ENCODE measurements around the gene PARD3. TPM values are rescaled to one million over a fixed set of nuclear protein-coding genes. Genes with fewer than 3 reads are reported as not detected.

PARD3 gene
- total and polyA plus RNA-seq, 2 donors (not counting 3 experiments of a cell fraction or from before 2014, with no cell fraction given), result 7.3 to 24.1 TPM

DNA sequence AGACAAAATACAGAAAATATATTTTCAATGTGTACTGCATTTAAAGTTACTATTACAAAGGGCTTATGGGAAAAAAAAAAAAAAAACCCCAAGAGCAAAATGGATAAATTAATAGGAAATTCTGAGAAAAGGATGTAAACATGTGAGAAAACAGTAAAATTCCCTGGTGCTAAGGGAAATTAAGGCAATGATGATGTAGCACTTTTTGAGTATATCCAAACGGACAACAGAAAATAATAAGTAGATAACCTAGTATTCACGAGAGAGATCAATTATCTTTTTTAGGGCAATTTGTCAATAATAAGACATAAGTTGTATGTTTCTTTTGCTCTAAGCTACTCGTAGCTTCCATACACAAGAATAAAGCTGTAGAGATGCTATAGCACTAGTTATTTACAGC lies 80.2 kb downstream of the PARD3 start:
- dilution Hi-C loops (cut with MboI; ENCODE audit: extremely low pct_ligation_motif_present, low sequenced_read_pairs) (no loop called here), intact Hi-C loops (cut with micrococcal nuclease) (no loop called here)
- Histone ChIP-seq H4K20me1 (replicated peaks; ENCODE audit: control insufficient read depth, extremely low read depth, insufficient read depth, low read length) (peaks cover 2% of the 10 kb centered on the region), H3K4me2 (ENCODE audit: insufficient read depth, low read length) (no peak overlapping the region), H3K9ac (replicated peaks; ENCODE audit: extremely low read depth, insufficient read depth, low read length) (no peak overlapping the region), H3K36me3 (ENCODE audit: control insufficient read depth in 2 of 2, extremely low read depth in 1 of 2, insufficient read depth in 2 of 2, low read length in 2 of 2) (no peaks in the 10 kb centered on the region), H3K4me1 (ENCODE audit: control insufficient read depth, extremely low read depth, insufficient read depth, low read length) (peaks cover 30% of the 10 kb centered on the region), H3K27ac (ENCODE audit: insufficient read depth, low read depth, low read length) (no peak overlapping the region), H2AFZ (ENCODE audit: low read depth, low read length) (no peak overlapping the region), H3K9me3 (replicated peaks; ENCODE audit: control insufficient read depth, insufficient read depth, low read length) (no peaks in the 10 kb centered on the region), H3K79me2 (ENCODE audit: control insufficient read depth, insufficient read depth, low read length) (peaks cover 3% of the 10 kb centered on the region), H3K27me3 (ENCODE audit: control insufficient read depth in 2 of 2, insufficient read depth in 2 of 2, low read length in 2 of 2) (no peaks in the 10 kb centered on the region), H3K4me3 (replicated peaks in 1 of 3; ENCODE audit: insufficient read depth in 1 of 3, low read depth in 1 of 3, low read length in 3 of 3) (no peak overlapping the region), H3K9me1 (replicated peaks; ENCODE audit: control insufficient read depth, extremely low read depth, insufficient read depth, low read length) (no peaks in the 10 kb centered on the region)
- ChIA-PET POLR2A (no interaction called here), CTCF (interaction anchor here (1.0 kb wide), 1 partner anchor 19 kb away, joined by 4 read pairs; no protein-coding TSS in a partner anchor)
- BruUV-seq (replicated peaks), result no TSS peak
- DNase-seq (ENCODE audit: low read depth, low spot score) (no peak), FAIRE-seq (no peak)
- no peak for TF ChIP-seq POLR2AphosphoS5 (IDR thresholded peaks at IDR 0.05; ENCODE audit: insufficient read depth, low read depth, low read length)
- TF ChIP-seq JUN (IDR thresholded peaks at IDR 0.05; ENCODE audit: borderline replicate concordance, insufficient read depth, insufficient read length, low read depth), result no peak
- TF ChIP-seq, protein P1, sequence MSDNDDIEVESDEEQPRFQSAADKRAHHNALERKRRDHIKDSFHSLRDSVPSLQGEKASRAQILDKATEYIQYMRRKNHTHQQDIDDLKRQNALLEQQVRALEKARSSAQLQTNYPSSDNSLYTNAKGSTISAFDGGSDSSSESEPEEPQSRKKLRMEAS (IDR thresholded peaks at IDR 0.05; ENCODE audit: insufficient read depth, insufficient read length), result no peak
- no peak for TF ChIP-seq POLR2A (IDR thresholded peaks at IDR 0.05; ENCODE audit: low read depth, low read length)
- TF ChIP-seq GATA2 (IDR thresholded peaks at IDR 0.05; ENCODE audit: insufficient read depth, insufficient read length, low read depth, low read length), result no peak
- TF ChIP-seq, protein P2, sequence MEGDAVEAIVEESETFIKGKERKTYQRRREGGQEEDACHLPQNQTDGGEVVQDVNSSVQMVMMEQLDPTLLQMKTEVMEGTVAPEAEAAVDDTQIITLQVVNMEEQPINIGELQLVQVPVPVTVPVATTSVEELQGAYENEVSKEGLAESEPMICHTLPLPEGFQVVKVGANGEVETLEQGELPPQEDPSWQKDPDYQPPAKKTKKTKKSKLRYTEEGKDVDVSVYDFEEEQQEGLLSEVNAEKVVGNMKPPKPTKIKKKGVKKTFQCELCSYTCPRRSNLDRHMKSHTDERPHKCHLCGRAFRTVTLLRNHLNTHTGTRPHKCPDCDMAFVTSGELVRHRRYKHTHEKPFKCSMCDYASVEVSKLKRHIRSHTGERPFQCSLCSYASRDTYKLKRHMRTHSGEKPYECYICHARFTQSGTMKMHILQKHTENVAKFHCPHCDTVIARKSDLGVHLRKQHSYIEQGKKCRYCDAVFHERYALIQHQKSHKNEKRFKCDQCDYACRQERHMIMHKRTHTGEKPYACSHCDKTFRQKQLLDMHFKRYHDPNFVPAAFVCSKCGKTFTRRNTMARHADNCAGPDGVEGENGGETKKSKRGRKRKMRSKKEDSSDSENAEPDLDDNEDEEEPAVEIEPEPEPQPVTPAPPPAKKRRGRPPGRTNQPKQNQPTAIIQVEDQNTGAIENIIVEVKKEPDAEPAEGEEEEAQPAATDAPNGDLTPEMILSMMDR (IDR thresholded peaks at IDR 0.05; ENCODE audit: extremely low read depth in 1 of 2, insufficient read depth in 1 of 2, low read depth in 1 of 2, low read length in 2 of 2), result no peak
- no peak for TF ChIP-seq MYC (IDR thresholded peaks at IDR 0.05; ENCODE audit: low read depth, low read length)
- TF ChIP-seq EZH2 (IDR thresholded peaks at IDR 0.05; ENCODE audit: borderline replicate concordance, low read depth, low read length, severe bottlenecking), result no peak
- no peak for TF ChIP-seq FOS (IDR thresholded peaks at IDR 0.05; ENCODE audit: borderline replicate concordance, insufficient read depth, low read length)
